ENCODE results near the gene GRXCR2. TPM values are rescaled to one million over a fixed set of nuclear protein-coding genes. Genes with fewer than 3 reads are reported as not detected.
"Not testable (repeated sequence)": the region's sequence is repeated elsewhere in the genome, so short reads cannot be mapped to it uniquely, and the experiment has no call there.

GRXCR2 gene
- total RNA-seq, 1 donor from 2014 or later = not detected

DNA sequence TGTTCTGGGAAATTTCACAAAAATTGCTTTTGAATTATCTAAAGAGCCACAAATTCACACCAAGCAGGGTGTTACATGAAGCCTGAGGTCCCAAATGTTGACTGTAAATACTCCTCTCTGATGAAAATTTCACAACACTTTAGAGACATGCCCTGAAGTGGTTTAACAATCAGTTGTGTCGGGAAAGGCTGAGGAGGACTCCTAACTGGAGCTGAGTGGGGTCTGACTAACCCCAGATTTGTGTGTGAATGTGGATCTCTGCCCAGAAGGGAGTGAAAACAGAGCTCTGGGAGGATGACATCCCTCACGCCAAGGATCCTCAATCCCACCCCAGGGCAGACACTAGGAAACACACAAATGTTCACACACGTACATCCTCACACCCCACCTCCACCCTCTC, 31.1 kb upstream of the GRXCR2 start:
- peaks cover 12% of the 10 kb centered on the region for H3K9me3 Mint-ChIP-seq
- CTCF ChIA-PET = no interaction called here

DNA sequence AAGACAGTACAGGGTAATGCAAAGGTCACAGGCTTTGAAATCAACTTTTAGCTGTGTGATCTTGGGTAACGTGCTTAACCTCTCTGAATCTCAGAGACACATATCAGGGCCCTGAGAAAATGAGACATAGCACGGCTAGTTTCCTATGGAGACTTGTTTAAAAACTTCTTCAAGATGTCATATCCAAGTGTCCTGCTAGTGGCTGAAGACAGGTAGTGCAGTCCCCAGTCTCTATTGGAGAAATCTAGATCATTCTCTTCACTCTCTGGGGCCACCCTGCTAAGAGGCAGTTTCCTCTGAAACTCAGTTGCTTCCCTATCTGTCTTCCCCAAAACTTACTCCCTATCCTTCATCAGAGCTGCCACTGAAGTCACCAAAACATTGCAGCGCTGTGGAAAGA, 30.3 kb upstream of the GRXCR2 start:
- TF ChIP-seq, protein P1, sequence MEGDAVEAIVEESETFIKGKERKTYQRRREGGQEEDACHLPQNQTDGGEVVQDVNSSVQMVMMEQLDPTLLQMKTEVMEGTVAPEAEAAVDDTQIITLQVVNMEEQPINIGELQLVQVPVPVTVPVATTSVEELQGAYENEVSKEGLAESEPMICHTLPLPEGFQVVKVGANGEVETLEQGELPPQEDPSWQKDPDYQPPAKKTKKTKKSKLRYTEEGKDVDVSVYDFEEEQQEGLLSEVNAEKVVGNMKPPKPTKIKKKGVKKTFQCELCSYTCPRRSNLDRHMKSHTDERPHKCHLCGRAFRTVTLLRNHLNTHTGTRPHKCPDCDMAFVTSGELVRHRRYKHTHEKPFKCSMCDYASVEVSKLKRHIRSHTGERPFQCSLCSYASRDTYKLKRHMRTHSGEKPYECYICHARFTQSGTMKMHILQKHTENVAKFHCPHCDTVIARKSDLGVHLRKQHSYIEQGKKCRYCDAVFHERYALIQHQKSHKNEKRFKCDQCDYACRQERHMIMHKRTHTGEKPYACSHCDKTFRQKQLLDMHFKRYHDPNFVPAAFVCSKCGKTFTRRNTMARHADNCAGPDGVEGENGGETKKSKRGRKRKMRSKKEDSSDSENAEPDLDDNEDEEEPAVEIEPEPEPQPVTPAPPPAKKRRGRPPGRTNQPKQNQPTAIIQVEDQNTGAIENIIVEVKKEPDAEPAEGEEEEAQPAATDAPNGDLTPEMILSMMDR (IDR thresholded peaks at IDR 0.05) = no peak
- H3K36me3 Mint-ChIP-seq (ENCODE audit: low read depth) = no peaks in the 10 kb centered on the region
- no peak overlapping the region for H3K4me3 Mint-ChIP-seq
- POLR2A ChIA-PET = no interaction called here
- peaks cover 14% of the 10 kb centered on the region for H3K9me3 Mint-ChIP-seq
- ATAC-seq (ENCODE audit: low read depth) (no peak), DNase-seq (no peak)
- peaks cover 4% of the 10 kb centered on the region for H3K27me3 Mint-ChIP-seq
- CTCF ChIA-PET = no interaction called here
- no peaks in the 10 kb centered on the region for H3K4me1 Mint-ChIP-seq
- intact Hi-C loops (cut with micrococcal nuclease) = no loop called here
- no peak overlapping the region for H3K27ac Mint-ChIP-seq

More for the DNA sequence above, 31.1 kb upstream of the GRXCR2 start:
- Mint-ChIP-seq H3K27me3 (peaks cover 4% of the 10 kb centered on the region), H3K4me3 (no peak overlapping the region), H3K27ac (no peak overlapping the region), H3K4me1 (no peaks in the 10 kb centered on the region), H3K36me3 (ENCODE audit: low read depth) (no peaks in the 10 kb centered on the region)
- intact Hi-C loops (cut with micrococcal nuclease) = no loop called here
- ATAC-seq (ENCODE audit: low read depth) (no peak), DNase-seq (no peak)
- TF ChIP-seq, protein P1 (IDR thresholded peaks at IDR 0.05) = no peak
- POLR2A ChIA-PET = no interaction called here

DNA sequence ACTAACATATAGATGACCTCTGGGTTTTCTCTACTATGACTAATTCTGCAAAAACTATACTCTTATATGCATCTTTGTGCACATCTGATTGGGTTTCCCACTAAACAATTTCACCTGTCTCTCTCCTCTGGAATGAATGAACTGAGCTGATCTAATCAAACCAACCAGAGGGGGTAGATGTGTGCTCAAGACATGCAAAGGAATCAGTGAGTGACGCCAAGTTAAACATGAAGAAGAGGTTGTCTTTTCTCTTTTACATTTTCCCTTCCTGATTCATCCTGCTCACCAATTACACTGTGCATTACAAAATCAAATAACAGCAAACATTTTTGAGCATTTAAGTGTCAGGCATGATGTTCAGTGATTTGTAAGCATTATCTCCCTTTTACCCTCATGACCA, 29.6 kb upstream of the GRXCR2 start:
- no peak for ATAC-seq (ENCODE audit: low read depth)
- POLR2A ChIA-PET = no interaction called here
- Mint-ChIP-seq H3K4me1 (no peaks in the 10 kb centered on the region), H3K27ac (no peak overlapping the region), H3K27me3 (peaks cover 4% of the 10 kb centered on the region), H3K9me3 (peaks cover 14% of the 10 kb centered on the region), H3K36me3 (ENCODE audit: low read depth) (no peaks in the 10 kb centered on the region), H3K4me3 (no peak overlapping the region)
- CTCF ChIA-PET = no interaction called here
- TF ChIP-seq, protein P1 (IDR thresholded peaks at IDR 0.05) = no peak
- intact Hi-C loops (cut with micrococcal nuclease) = no loop called here
- no peak for DNase-seq

DNA sequence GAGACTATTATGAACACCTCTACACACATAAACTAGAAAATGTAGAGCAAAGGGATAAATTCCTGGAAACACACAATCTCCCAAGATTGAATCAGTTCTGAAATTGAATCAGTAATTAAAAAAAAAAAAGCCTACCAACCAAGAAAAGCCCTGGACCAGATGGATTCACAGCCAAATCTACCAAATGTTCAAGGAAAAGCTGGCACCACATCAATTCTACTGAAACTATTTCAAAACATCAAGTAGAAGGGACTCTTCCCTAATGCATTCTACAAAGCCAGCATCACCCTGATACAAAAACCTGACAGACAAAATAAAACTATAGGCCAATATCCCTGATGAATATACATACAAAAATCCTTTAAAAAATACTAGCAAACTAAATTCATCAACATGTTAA, 25.4 kb upstream of the GRXCR2 start:
- H3K27me3 Mint-ChIP-seq = peaks cover 3% of the 10 kb centered on the region
- no peak for ATAC-seq (ENCODE audit: low read depth)
- no peak for DNase-seq
- H3K4me1 Mint-ChIP-seq = no peaks in the 10 kb centered on the region
- TF ChIP-seq, protein P1 (IDR thresholded peaks at IDR 0.05) = no peak
- no peaks in the 10 kb centered on the region for H3K36me3 Mint-ChIP-seq (ENCODE audit: low read depth)
- POLR2A ChIA-PET = no interaction called here
- no peak overlapping the region for H3K27ac Mint-ChIP-seq
- CTCF ChIA-PET = no interaction called here
- no peak overlapping the region for H3K4me3 Mint-ChIP-seq
- peaks cover 14% of the 10 kb centered on the region for H3K9me3 Mint-ChIP-seq
- intact Hi-C loops (cut with micrococcal nuclease) = no loop called here

DNA sequence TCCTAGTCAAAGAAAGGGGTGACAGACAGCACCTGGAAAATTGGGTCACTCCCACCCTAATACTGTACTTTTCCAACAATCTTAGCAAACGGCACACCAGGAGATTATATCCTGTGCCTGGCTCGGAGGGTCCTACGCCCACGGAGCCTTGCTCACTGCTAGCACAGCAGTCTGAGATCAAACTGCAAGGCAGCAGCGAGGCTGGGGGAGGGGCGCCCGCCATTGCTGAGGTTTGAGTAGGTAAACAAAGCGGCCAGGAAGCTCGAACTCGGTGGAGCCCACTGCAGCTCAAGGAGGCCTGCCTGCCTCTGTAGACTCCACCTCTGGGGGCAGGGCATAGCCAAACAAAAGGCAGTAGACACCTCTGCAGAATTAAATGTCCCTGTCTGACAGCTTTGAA, 18.6 kb upstream of the GRXCR2 start:
- DNase-seq; intact Hi-C loops (cut with micrococcal nuclease); H3K27me3 Mint-ChIP-seq; ATAC-seq (ENCODE audit: low read depth); POLR2A ChIA-PET; H3K4me3 Mint-ChIP-seq; H3K27ac Mint-ChIP-seq; H3K4me1 Mint-ChIP-seq; CTCF ChIA-PET; H3K9me3 Mint-ChIP-seq; H3K36me3 Mint-ChIP-seq (ENCODE audit: low read depth): not testable (repeated sequence)

DNA sequence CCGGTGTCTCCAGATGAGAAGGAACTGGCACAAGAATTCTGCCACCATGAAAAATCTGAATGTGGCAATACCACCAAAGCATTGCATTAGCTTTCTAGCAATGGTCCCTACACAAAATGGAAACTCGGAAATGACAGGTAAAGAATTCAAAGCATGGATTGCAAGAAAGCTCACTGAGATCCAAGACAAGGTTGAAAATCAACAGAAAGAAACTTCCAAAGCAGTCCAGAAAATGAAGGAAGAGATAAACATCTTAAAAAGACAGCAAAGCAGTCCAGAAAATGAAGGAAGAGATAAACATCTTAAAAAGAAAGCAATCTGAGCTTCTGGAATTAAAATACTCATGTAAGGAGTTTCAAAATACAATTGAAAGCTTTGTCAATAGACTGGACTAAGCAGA, 16.8 kb upstream of the GRXCR2 start:
- Mint-ChIP-seq H3K27me3 (no peaks in the 10 kb centered on the region), H3K27ac (no peak overlapping the region), H3K4me3 (no peak overlapping the region), H3K9me3 (peaks cover 4% of the 10 kb centered on the region), H3K36me3 (ENCODE audit: low read depth) (no peaks in the 10 kb centered on the region), H3K4me1 (no peaks in the 10 kb centered on the region)
- no peak for DNase-seq
- ATAC-seq (ENCODE audit: low read depth) = no peak
- intact Hi-C loops (cut with micrococcal nuclease) = loop anchor here (10.0 kb wide), 1 partner anchor 1685 kb away; no protein-coding TSS in a partner anchor
- TF ChIP-seq, protein P1 (IDR thresholded peaks at IDR 0.05) = no peak
- ChIA-PET POLR2A (no interaction called here), CTCF (no interaction called here)

Measured in activated B cell treated with CpG ODN at 0.5 μM for 24 hours (primary cell).